Stomach (tissue), 4 donors: ENCODE results near the gene SFXN4.

Experiments used
- CTCF ChIP-seq, 7 experiments: fragments of 450-650 bp in 4 of 7; fragments of 200-600 bp in 3 of 7; sonication (generic) in 3 of 7; IDR thresholded peaks; one replicate each; pipeline ENCODE4 v1.5.1; 2016 to 2019; ENCODE audit warnings: antibody characterized with exemption in 7 of 7, control low read depth in 2 of 7, mild to moderate bottlenecking in 1 of 7
- EP300 ChIP-seq: sonication (generic); formaldehyde crosslinking; IDR thresholded peaks from one replicate; pipeline ENCODE4 v1.6.1; 2017; ENCODE audit warnings: antibody characterized with exemption
- POLR2A ChIP-seq, 4 donors: fragments of 450-650 bp; IDR thresholded peaks; one replicate each; pipeline ENCODE4 v1.6.1; 2016; ENCODE audit warnings: antibody characterized with exemption in 4 of 4, control low read depth in 2 of 4, mild to moderate bottlenecking in 1 of 4, moderate library complexity in 1 of 4
- POLR2AphosphoS5 ChIP-seq, 3 donors: sonication (generic); formaldehyde crosslinking; IDR thresholded peaks; one replicate each; pipeline ENCODE4 v1.6.1; 2016; ENCODE audit warnings: antibody characterized with exemption in 3 of 3

- TF ChIP-seq CTCF (IDR thresholded peaks at IDR 0.05): peak in 5 of 7 experiments; percentile 63 to 83 (median 73)
- TF ChIP-seq POLR2A (IDR thresholded peaks at IDR 0.05): no peak
- peak in 1 of 3 donors; percentile 51 for TF ChIP-seq POLR2AphosphoS5 (IDR thresholded peaks at IDR 0.05)
- TF ChIP-seq EP300: no peak
Measured at GRCh38 chr10:119199231-119199992, 33.9 kb upstream of the SFXN4 start.
